HG02885 (cell line): ENCODE data around the gene ALAS1.
A peak's percentile ranks its signal among the peaks of the same experiment; 100 is the strongest.

Source experiments
- ATAC-seq: cut with Tn5 transposase; IDR thresholded peaks from one replicate; pipeline ENCODE4 v1.9.1; 2021; ENCODE audit warnings: mild to moderate bottlenecking; ENCODE audit not compliant: unreplicated experiment, poor library complexity

The ALAS1 gene

DNA sequence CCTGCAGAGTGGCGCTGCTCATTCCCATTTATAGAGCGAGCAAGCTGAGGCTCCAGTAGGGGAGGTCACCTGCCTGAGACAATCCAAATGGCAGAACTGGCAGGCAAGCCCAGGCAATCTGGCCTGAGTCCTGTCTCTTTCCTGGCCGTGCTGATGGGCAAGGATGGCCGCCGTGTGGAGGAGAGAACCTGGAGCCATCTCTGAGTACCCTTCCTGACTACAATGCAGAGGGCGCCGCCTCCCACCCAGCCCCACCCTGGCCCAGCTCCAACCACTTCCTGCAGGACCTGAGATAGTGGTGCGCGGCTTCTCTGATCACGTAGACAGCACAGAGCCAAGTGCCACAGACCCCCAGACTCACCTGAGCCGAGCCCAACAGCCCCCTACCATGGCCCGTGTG is 20.5 kb downstream of the ALAS1 start:
- no peak for ATAC-seq

DNA sequence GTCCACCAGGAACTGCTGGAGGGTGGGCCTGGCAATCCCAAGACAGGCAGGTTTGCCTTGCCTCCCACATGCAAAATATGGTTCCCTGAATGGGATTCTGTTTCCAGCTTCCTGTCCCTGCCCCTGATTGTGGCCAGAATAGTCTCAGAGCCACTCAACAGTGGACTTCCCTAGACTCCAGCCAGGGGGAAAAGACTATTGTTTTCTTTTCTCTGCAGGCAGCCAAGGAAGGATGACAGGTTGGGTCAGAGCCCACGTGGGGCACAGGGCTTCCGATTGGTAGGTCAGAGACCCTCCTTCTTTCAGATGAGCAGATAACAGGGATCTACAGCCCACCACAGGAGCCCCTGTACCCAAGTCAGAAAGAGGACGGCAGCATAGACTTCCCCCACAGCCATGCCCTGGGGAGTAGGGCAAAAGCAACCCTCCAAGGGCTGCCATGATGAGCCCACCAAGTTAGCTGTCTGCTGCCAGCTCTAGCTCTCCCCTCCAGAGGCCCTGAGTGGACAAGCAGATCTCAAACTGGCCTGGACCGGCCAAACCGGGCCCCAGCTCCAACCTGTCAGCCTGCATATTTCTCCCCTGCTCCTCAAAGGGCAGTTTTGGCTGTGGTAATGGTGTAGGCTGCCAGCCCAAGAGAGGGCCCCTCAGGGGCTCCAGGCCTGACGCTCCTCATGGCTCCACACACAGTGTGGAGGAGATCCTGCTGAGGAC is 21.1 kb downstream of the ALAS1 start:
- no peak for ATAC-seq

DNA sequence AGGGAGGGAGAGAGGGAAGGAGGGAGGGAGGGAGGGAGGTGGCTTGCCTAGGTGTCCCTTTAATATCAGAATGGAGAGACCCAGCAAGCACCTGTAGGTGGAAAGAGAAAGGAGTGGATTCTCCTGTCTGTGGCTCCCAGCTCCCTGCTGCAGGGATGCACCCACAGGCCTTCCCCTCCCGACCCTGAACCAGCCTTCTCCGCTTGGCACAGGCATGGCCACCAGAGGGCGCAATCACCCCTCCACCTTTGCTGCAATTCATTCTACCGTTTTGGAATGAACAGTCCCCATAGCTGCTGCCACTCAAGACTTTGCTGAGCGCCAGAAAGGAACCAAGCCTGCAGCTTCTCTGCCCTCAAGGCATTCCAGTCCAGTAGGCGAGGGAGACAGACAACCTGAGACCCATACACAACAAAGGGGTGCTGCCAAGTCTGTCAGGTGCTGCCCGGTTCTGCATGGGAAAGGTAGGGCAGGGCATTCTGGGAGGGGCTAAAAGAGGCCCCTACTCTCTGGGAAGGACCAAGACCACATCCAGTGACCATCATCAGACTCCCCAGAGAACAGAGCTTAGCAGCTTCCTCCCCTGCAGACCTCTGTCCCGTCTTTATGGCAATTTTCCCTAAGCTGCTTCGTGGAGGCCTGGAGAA is 22.5 kb downstream of the ALAS1 start:
- no peak for ATAC-seq

DNA sequence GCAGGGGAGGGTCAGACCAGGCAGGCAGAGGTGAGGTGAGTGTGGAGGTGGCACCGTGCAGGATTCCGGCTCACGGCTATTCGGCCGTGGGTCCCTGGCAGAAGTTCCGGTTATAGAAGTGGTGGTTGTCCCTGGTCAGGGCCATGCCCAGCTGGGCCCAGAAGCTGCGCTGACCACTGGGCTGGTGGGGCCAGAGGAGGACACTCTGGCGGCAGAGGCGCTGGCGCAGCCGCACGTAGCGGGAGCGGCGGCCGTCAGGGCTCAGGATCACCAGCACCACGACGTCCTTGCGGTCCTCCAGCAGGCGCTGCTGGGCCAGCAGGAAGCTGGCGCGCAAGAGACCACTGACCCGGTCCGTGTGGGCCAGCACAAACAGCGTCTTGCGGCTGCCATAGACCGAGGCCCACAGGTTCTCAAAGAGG is 23.2 kb downstream of the ALAS1 start:
- no peak for ATAC-seq

DNA sequence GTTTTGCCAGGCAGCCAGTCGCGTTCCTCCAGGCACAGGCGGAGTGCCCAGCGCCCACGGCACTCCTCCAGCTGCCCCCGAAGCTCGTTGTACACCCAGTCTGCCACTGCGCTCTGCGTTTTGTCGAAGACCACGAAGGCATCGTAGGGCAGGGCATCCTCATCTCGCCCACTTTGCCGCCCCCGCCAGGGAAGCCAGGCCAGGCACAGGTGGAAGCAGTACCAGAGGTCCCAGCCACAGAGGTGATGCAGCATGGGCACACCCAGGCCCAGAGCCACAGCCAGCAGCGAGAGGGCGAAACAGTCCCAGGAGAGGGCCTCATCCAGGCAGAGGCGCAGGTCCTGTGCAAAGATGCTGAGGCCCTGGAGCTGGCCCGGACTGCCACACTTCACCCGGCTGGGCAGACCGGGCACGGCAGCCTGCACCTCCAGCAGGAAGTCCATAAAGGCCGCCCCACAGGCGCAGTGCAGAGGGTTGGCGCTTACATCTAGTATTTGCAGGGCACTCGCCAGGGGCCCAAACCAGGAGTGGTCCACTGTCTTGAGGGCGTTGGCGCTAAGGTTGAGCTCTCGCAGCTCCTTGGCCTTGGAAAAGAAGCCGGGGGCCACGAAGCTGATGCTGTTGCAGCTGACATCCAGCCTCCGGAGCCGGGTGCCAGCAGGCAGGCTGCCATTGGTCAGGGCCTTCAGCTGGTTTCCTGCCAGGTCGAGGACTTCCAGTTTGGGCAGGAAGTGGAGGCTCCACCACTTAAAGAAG is 23.8 kb downstream of the ALAS1 start:
- no peak for ATAC-seq

DNA sequence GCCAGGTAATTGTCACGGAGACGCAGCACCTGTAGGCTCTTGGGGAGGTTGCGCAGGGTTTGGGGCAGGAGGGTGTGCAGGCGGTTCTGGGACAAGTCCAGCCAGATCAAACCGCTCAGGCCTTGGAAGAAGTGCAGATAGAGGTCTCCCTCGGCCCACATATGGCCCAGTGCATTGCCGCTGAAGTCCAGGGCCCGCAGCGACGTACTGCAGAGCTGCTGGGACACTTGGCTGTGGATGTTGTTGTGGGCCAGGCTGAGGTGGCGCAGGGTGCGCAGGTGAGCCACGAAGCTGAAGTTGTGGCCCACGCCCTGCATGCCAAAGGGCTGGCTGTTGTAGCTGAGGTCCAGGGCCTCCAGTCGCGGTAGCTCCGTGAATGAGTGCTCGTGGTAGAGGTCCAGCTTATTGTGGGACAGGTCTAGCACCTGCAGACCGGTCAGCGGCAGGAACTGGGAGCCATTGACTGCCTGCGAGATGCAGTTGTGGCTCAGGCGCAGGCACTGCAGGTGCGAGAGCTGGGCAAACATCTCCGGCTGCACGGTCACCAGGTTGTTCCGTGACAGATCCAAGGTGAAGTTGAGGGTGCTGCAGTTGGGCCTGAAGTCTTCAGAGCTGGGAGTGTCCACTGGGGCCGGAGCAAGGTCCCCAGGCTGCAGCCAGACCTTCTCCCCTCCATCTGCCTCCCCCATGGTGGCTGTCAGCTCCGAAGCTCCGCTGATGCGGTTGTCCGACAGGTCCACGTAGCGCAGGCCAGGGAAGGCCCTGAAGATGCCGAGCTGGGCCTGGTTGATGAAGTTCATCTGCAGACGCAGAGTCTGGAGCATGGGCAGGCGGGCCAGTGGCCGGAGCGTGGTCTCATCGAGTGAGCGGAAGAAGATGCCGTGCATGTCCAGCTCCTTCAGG is 24.6 kb downstream of the ALAS1 start:
- no peak for ATAC-seq

DNA sequence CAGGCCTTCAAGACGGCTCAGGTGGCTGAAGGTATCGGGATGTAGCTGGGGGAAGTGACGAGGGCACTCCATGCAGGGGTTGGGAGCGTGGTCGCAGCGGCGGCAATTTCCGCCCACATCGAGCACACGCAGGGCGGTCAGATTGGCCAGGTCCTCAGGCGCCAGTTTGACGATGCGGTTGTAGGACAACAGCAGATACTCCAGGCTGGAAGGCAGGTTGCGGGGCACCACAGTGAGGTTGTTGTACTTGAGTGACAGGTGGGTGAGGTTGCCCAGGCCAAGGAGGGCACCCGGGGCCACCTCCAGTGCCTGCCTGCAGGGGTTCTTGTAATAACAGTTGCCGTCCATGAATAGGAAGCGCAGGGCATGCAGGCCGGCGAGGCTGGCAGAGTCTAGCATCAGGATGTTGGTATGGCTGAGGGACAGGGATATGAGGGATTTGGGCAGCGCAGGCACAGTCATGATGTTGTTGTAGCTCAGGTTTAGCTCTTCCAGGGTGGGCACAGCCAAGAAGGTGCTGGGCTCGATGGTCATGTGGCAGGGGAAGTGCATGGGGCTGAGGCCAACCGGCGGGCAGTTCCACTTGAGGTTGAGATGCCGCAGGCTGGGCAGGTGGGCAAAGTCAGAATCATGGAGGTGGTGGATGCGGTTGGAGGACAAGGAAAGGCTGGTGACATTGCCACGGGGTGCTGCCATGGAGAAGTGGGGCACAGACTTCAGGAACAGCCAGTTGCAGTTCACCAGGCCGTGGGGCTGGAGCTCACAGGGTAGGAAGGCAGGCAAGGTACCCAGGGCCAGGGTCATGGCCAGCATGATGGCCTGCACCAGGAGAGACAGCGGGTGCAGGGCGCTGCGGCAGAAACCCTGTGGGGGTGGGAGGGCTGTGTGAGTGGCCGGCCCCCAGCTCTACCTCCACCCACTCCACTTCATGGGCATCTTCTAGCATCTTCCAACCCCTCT is 25.8 kb downstream of the ALAS1 start:
- ATAC-seq, result no peak

DNA sequence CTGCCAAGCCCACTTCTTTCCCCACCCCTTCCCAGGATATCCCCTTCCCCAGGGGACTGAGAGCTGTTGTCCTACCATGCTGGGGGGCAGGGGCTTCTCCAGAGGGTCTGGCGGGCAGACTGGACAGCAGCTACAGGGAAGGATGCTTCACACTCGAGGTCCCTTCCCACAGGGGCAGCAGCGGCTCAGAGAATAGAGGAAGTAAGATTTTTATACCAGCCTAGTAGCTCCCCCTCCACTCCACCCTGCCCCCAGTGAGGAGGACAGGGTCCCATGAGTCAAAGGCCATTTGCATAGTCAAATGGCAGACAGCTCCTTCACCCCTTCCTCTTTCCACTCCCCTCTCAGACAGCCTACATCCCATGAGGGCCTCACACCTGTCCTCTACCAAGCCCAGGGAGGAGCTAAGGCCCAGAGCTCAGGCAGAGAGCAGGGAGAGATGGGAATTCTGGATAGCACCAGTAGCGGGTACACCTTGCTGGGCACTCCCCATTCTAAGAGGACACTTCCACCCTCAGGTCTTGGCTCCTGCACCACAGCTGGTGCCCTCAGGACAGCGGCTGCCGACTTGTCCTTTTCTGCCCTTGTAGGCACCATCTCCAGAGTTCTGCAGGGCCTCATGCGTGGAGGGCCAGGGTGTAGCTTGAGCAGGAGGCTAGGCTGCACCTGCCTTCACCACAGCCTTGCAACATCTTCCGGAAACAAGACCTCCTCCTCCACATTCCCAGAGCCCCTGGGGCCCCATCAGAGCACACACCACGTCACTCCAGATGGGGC is 27.7 kb downstream of the ALAS1 start, which contains the start of gene TLR9:
Gene TLR9 (minus strand): TSS at position 194 of the 777 bp plus-strand sequence. CDS start 116 bp downstream, at position 78.
- ATAC-seq, result peak; percentile 82

DNA sequence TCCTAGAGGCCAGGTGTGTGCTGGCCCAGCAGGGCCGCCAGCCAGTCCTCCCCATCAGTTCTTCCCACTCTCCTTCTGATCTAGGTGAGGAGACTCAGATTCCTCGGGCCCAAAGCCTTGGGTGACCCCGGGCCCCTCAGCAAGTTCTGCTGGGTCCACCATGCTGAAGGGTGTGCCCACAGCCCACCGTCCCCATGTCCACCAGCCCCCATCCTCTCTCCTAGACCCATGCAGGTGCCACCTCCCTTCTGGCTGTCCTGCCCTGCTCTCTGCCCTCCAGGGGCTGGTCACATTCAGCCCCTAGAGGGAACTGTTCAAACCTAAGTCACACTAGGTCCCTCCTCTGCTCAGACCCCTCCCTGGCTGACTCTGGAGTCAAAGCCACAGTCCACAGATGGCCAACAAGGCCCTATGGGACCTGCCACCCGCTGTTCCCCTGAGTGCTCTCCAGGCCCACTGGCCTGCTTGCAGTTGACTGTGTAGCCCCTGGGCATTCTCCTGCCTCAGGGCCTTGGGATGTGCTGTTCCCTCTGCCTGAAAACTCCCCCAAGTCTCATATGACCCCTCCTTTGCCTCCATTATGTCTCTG is 28.4 kb downstream of the ALAS1 start:
- ATAC-seq, result peak; percentile 24

DNA sequence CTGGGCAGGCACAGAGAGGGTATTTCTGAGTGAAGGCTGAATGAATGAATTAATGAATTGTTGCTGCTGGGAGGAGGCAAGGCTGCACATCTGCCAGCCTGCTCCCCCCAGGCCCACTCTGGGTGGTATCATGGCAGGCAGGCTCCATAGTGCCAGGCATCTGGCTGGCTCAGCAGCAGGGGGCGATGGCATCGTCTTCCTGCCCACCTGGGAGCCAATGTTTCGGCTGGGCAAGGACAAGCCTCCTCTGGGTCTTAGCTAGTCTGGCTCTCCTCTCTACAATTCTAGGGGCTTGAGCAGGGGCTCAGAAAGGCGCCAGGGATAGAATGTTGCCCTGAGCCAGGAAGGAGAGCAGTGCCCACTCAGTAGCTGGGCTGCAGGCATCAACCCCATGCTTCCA is 29.2 kb downstream of the ALAS1 start:
- no peak for ATAC-seq

DNA sequence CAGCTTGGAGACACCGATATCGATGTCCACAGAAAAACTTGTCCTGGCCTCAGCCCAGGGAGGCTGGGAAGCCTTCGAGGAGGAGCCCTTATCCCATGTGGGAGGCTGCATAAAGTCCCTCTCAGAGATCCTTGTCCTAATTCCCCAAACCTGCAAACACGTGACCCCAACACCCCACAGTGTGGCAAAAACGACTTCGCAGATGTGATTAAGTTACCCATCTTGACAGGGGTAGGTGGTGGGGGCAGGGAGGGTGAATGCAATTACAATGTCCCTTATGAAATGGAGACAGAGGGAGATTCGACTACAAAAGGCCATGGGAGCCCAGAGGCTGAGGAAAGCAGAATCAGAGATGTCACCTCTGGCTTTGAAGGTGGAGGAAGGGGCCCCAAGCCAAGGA is 29.8 kb downstream of the ALAS1 start:
- ATAC-seq, result no peak

DNA sequence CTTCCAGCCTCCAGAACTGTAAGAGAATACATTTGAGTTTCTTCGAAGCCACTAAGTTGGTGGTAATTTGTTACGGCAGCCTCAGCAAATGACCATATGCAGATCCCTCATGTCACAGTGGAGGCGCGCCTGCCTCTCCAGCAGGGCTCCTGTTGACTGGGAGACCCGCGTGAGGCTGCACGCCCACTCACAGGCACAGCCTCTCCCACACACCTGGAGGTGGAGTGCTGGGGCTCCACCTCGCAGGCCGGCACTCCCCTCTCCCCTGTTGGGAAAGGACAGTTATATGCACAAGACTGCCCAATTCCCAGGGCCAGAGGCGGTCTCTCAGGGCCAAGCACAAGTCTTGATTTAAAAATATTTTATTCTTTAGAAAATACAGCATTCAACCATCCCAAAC is 30.3 kb downstream of the ALAS1 start:
- ATAC-seq, result no peak

DNA sequence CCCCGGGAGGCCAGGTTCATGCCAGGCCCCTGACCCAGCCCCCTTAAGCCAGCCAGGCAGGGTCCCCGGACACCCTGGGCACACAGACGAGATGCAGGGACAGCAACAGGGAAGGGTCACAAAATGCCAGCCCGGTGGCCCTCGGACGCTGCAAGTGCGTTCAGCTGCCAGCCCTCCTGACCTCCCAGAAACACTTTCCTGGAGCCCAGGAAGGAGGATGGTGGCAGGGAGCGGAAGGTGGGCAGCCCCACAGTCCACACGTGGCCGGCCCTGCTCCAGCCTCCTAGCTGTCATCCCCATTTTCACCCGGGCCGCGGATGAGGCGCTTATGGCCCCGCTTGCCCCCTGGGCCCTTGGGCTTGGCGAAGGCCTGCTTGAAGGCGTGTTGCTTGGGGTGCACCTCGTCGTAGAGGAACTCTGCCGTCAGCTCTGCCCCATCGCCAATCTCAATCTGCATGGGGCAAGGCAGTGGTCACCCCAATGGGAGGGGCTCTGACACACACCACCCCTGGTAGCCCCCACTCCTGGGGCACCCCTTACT is 30.9 kb downstream of the ALAS1 start:
- ATAC-seq, result no peak

DNA sequence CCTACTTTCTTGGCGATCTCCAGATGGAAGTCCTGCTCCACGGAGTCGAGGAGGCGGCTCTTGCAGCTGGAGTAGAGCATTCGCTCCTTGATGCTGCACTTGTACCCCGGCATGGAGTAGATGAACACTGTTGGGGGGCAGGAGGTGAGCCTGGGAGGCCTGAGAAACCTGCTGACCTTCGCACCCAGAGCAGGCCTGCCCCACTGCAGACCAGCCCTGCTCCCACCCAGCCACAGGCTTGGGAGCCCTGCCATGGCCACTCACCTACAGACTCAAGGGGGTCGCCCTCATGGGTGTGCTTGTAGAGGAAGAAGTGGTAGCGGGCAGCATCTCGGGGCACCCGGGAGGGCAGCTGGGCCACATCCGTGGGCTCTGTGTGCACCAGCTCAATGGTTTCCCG is 31.7 kb downstream of the ALAS1 start:
- ATAC-seq, result no peak

DNA sequence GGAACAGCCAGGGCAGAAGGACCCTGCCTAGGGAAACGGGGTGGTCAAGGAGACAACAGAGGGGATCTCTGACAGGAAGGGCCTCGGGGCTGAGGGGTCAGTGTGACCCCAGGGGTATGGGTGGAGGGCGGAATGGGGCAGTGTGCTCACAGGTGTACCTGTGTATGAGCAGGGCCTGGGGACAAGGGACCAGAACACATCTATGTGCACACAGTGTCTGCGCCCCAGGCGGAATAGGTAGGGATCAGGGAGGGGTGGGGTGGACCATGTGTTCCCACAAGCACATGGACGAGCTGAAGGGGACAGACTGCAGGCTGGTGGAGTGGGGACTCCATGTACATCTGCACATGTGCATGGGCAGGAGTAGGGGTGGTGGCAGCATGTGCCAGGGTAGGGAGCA is 32.5 kb downstream of the ALAS1 start:
- no peak for ATAC-seq

DNA sequence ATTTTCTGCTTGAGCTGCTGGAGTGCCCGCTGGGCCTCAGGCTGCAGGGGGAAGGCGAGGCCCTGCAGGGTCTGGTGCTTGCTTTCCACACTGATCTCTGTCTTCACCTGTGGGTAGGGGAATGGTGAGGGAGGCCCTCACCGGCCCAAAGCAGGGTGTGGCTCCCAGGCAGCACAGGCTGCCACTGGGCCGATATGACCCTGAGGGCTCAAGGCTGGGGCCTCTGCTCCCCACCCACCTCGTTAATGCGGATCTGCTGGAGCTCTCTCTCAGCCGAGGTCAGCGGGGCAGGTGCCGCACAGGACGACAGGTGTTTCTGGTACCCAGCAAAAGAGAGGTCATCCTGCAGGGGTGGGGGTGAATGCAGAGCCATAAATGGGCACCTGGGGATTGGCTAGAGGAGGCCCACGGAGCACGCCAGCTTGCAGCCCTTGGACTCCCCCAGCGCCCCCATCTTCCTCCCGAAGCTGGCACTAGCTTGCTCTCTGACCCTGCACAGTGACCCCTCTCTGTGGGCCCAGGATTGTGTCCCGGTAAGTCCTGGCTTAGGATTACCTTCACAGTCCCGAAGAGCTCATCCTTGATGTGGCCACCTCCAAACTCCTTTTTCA is 33.0 kb downstream of the ALAS1 start:
- ATAC-seq, result no peak

DNA sequence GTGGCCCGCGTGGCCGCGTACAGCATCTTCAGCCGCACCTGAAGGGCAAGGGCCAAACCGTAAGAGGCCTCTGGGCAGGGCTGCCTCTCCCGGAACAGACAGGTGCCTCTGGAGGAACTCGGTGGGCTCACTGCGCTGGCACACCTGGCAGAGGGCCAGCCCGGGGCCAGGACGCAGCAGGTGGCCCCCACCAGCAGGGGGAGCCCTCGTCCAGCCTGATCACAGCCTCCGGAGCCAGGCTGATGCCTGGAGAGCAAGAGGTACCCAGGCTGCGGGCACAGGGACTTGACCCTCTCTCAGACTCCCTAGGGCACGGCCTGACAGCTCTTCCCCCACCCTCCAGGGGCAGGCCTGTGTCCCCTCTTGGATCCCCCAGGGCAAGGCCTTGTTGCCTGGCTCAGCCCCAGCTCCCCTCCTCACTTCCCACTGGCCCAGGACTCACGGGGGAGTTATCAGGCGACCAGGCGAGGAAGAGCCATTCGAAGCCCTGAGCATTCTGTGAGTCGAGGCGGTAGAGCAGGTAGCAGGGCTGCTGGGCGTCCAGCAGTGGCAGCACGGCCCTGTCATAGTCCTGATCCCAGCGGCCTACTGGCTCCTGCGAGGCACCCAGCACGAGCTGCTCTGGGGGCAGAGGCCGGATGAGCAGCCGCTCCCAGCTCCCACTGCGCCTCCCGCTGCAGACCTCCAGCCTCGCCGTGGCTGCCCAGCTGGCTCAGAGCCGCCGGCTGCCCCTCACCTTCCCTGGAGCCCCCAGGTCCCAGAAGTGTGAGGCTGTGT is 33.7 kb downstream of the ALAS1 start:
- peak; percentile 55 for ATAC-seq
